Cerebellar nuclear complex (tissue), 1 donor: ENCODE results near the gene MYOT.
A peak's percentile ranks its signal among the peaks of the same experiment; 100 is the strongest.
"Not testable (repeated sequence)": the region's sequence is repeated elsewhere in the genome, so short reads cannot be mapped to it uniquely, and the experiment has no call there.

Experiments
- DNase-seq, 2 experiments: peaks; one replicate each; lab custom pipeline; 2025; lab: John Stamatoyannopoulos, UW

Gene MYOT

GRCh38 chr5:137867664-137868063 is at the start of gene MYOT:
Gene MYOT (plus strand): TSS chr5:137867860. CDS start chr5:137870652, 2,792 bp downstream.
- no peak for DNase-seq

GRCh38 chr5:137819766-137820165 is 47.9 kb upstream of the MYOT start:
- no peak for DNase-seq

GRCh38 chr5:137822158-137822764 is 45.4 kb upstream of the MYOT start:
- DNase-seq: no peak

- no peak for DNase-seq
These were observed 44.7 kb upstream of the MYOT start for GRCh38 chr5:137822984-137823383.

GRCh38 chr5:137825165-137825564 is 42.5 kb upstream of the MYOT start:
- DNase-seq: no peak

GRCh38 chr5:137826067-137826466 is 41.6 kb upstream of the MYOT start:
- DNase-seq: no peak

- DNase-seq: no peak
These were observed 39.5 kb upstream of the MYOT start for GRCh38 chr5:137828180-137828579.

- DNase-seq: no peak
These were observed 39.0 kb upstream of the MYOT start for GRCh38 chr5:137828664-137829063.

GRCh38 chr5:137831105-137831504 is 36.6 kb upstream of the MYOT start:
- DNase-seq: no peak

- DNase-seq: no peak
These were observed 36.1 kb upstream of the MYOT start for GRCh38 chr5:137831526-137831925.

GRCh38 chr5:137832416-137832815 is 35.2 kb upstream of the MYOT start:
- no peak for DNase-seq

GRCh38 chr5:137833463-137833862 is 34.2 kb upstream of the MYOT start:
- no peak for DNase-seq

GRCh38 chr5:137834498-137835049 is 33.1 kb upstream of the MYOT start:
- DNase-seq: no peak

- DNase-seq: no peak
These were observed 31.4 kb upstream of the MYOT start for GRCh38 chr5:137836298-137836697.

GRCh38 chr5:137836997-137837396 is 30.7 kb upstream of the MYOT start:
- peak; percentile 77 to 93 for DNase-seq

GRCh38 chr5:137837491-137838394 is 29.9 kb upstream of the MYOT start:
- DNase-seq: no peak

- DNase-seq: no peak
These were observed 28.7 kb upstream of the MYOT start for GRCh38 chr5:137838976-137839375.

- no peak for DNase-seq
These were observed 25.4 kb upstream of the MYOT start for GRCh38 chr5:137842296-137842695.

- no peak for DNase-seq
These were observed 23.9 kb upstream of the MYOT start for GRCh38 chr5:137843676-137844299.

- DNase-seq: no peak
These were observed 22.2 kb upstream of the MYOT start for GRCh38 chr5:137845472-137845871.

- DNase-seq: no peak
These were observed 20.0 kb upstream of the MYOT start for GRCh38 chr5:137847687-137848086.

GRCh38 chr5:137853165-137853564 is 14.5 kb upstream of the MYOT start:
- DNase-seq: not testable (repeated sequence)

- no peak for DNase-seq
These were observed 11.5 kb upstream of the MYOT start for GRCh38 chr5:137856201-137856600.
